ENCODE results near the gene TCHHL1. TPM values are rescaled to one million over a fixed set of nuclear protein-coding genes. Genes with fewer than 3 reads are reported as not detected.

TCHHL1 gene
- total and polyA plus RNA-seq, 8 donors, result not detected

- Histone ChIP-seq H3K27ac (no peak overlapping the region), H3K4me1 (no peaks in the 10 kb centered on the region), H3K9me3 (no peaks in the 10 kb centered on the region), H3K27me3 (peaks cover 32 to 77% of the 10 kb centered on the region in 2 donors), H3K4me3 (no peak overlapping the region), H3K36me3 (no peaks in the 10 kb centered on the region)
- no peak for ATAC-seq
- DNase-seq, result no peak
- no peak for TF ChIP-seq CTCF (IDR thresholded peaks at IDR 0.05)
- intact Hi-C loops (cut with DNase I), result no loop called here
Measured at GRCh38 chr1:152118915-152119314, 30.1 kb upstream of the TCHHL1 start.

GRCh38 chr1:152115344-152115743 lies 26.5 kb upstream of the TCHHL1 start, which contains the start of gene TCHH:
TSS of gene TCHH (minus strand) at chr1:152115444. CDS start at chr1:152114080, 1,364 bp downstream.
- intact Hi-C loops (cut with DNase I), result no loop called here
- Histone ChIP-seq H3K4me3 (no peak within 1 kb of the TSS), H3K27me3 (peaks cover 58 to 99% of the 10 kb centered on the region in 2 donors), H3K27ac (no peak within 1 kb of the TSS), H3K36me3 (no peaks in the 10 kb centered on the region), H3K9me3 (no peaks in the 10 kb centered on the region), H3K4me1 (peaks cover 19 to 26% of the 10 kb centered on the region in 2 donors)
- TF ChIP-seq CTCF (IDR thresholded peaks at IDR 0.05), result no peak
- DNase-seq, result no peak
- no peak for ATAC-seq

- no peak for TF ChIP-seq CTCF (IDR thresholded peaks at IDR 0.05)
- H3K36me3 ChIP-seq, result no peaks in the 10 kb centered on the region
- no peak overlapping the region for H3K4me3 ChIP-seq
- peaks cover 80 to 100% of the 10 kb centered on the region in 2 donors for H3K27me3 ChIP-seq
- peaks cover 28 to 50% of the 10 kb centered on the region in 2 donors for H3K4me1 ChIP-seq
- ATAC-seq, result no peak
- H3K9me3 ChIP-seq, result peaks cover 0 to 4% of the 10 kb centered on the region in 2 donors
- DNase-seq, result no peak
- intact Hi-C loops (cut with DNase I), result no loop called here
- no peak overlapping the region for H3K27ac ChIP-seq
Measured at GRCh38 chr1:152112885-152113432, 24.1 kb upstream of the TCHHL1 start.

GRCh38 chr1:152112101-152112884 lies 23.4 kb upstream of the TCHHL1 start:
- H3K27me3 ChIP-seq, result peaks cover 84 to 100% of the 10 kb centered on the region in 2 donors
- no peak overlapping the region for H3K27ac ChIP-seq
- peaks cover 28 to 54% of the 10 kb centered on the region in 2 donors for H3K4me1 ChIP-seq
- H3K4me3 ChIP-seq, result peak overlapping the region; percentile 31 to 45
- ATAC-seq (no peak), DNase-seq (peak in 2 of 4 donors; percentile 31 to 65)
- intact Hi-C loops (cut with DNase I), result no loop called here
- peaks cover 0 to 4% of the 10 kb centered on the region in 2 donors for H3K9me3 ChIP-seq
- no peak for TF ChIP-seq CTCF (IDR thresholded peaks at IDR 0.05)
- no peaks in the 10 kb centered on the region for H3K36me3 ChIP-seq

- peak in 3 of 4 donors; percentile 31 to 62 (median 33) for DNase-seq
Measured at GRCh38 chr1:152111515-152111968, 22.7 kb upstream of the TCHHL1 start.

More at GRCh38 chr1:152111515-152111968, 22.7 kb upstream of the TCHHL1 start:
- peak; percentile 26 for ATAC-seq
- intact Hi-C loops (cut with DNase I), result no loop called here
- no peak for TF ChIP-seq CTCF (IDR thresholded peaks at IDR 0.05)
- H3K9me3 ChIP-seq, result peaks cover 0 to 4% of the 10 kb centered on the region in 2 donors
- H3K4me3 ChIP-seq, result peak overlapping the region; percentile 31 to 45
- H3K4me1 ChIP-seq, result peaks cover 28 to 54% of the 10 kb centered on the region in 2 donors
- H3K36me3 ChIP-seq, result no peaks in the 10 kb centered on the region
- H3K27ac ChIP-seq, result no peak overlapping the region
- H3K27me3 ChIP-seq, result peaks cover 89 to 100% of the 10 kb centered on the region in 2 donors
